ENCODE results near the gene KAT6B.

The KAT6B gene

DNA sequence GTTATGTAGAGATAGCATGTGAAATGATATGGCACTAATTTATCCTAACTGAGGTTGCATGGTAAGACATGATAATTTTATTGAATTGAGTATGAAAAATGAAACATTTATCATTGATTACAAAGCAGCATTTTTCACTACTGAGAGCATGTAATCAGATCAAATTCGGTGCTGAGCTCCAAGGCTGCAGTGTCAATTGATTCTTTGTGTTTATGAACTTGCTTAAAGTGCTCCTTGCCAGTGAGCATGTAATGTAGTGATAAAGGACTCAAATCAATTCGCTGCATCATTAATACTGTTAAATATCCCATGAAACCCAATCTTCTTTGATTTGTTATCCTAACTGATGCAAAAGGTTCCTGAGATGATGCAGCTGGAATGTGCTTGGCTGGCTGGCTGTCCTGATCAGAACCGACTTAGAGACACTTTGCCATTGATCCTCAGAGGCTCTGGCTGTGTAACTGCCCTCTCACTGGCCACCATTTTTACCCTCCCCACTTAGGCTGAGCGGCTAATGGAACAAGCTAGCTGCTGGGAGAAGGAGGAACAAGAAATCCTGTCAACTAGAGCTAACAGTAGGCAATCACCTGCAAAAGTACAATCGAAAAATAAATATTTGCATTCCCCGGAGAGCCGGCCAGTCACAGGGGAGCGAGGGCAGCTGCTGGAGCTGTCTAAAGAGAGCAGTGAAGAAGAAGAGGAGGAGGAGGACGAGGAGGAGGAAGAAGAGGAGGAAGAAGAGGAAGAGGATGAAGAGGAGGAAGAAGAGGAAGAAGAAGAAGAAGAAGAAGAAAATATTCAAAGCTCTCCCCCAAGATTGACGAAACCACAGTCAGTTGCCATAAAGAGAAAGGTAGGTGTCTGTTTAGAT, 195.2 kb downstream of the KAT6B start:
- DNase-seq: peak; percentile 7

DNA sequence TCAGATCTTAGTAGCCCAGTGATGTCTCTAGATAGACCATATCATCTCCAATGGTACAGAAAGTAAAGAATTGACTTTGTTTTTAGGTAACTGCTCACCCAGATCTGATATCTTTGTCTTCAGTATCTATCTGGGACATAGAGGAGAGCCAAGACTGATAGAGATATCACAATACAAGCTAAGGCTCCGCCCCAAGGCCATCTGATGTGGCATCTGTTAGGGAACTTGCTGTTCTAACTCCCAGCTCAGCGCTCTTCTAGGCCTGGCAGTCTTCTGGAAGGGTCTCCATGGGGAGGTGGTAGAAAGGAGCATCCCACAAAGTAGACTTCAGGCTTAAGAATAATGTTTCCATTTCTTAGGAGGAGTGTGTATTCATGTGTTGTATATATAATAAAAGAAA, 196.7 kb downstream of the KAT6B start:
- DNase-seq: no peak

DNA sequence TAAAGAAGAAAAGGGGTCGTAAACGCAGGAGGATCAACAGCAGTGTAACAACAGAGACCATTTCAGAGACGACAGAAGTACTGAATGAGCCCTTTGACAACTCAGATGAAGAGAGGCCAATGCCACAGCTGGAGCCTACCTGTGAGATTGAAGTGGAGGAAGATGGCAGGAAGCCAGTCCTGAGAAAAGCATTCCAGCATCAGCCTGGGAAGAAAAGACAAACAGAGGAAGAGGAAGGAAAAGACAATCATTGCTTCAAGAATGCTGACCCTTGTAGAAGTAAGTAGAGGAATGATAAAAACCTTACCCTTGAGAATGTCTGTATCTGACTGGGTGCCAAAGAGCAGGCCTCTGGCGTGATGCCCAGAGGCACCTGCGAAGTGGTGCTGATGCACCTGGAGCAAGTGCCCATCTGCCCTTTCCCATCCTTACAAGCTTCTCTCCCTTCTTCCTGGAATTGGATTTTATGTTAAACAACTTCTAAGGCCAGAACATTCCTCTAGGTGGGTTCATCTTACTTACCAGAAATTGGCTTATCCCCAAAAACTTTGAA, 198.6 kb downstream of the KAT6B start:
- no peak for DNase-seq

DNA sequence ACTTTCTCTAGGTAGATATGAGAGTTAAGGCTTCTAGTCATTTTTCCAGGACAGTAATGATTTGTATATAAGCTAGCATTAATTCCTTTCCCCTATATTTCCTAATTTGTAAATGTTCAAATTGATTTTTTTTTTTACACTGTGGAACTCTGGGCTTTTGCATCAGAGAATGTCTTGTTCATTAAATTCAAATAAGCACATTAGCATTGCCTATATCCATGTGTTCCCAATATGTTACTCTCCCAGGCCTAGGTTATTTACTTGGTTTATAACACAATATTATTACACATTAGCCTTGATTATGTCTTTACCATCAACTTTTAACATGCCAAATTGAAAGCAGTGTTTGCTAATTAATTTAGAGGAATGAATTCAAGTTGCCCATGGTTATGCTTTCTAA, 201.6 kb downstream of the KAT6B start:
- no peak for DNase-seq

DNA sequence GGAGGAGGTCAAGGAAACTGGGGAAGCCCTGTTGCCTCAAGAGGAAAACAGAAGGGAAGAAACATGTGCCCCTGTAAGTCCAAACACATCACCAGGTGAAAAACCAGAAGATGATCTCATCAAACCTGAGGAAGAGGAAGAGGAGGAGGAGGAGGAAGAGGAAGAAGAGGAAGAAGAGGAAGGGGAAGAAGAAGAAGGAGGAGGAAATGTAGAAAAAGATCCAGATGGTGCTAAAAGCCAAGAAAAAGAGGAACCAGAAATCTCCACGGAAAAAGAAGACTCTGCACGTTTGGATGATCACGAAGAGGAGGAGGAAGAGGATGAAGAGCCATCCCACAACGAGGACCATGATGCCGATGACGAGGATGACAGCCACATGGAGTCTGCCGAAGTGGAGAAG, 202.3 kb downstream of the KAT6B start:
- no peak for DNase-seq

DNA sequence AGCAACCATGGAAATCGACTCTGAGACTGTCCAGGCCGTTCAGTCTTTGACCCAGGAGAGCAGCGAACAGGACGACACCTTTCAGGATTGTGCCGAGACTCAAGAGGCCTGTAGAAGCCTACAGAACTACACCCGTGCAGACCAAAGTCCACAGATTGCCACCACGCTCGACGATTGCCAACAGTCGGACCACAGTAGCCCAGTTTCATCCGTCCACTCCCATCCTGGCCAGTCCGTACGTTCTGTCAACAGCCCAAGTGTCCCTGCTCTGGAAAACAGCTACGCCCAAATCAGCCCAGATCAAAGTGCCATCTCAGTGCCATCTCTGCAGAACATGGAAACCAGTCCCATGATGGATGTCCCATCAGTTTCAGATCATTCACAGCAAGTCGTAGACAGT, 203.0 kb downstream of the KAT6B start:
- no peak for DNase-seq

DNA sequence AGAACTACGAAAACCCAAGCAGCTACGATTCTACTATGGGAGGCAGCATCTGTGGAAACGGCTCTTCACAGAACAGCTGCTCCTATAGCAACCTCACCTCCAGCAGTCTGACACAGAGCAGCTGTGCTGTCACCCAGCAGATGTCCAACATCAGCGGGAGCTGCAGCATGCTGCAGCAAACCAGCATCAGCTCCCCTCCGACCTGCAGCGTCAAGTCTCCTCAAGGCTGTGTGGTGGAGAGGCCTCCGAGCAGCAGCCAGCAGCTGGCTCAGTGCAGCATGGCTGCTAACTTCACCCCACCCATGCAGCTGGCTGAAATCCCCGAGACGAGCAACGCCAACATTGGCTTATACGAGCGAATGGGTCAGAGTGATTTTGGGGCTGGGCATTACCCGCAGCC, 203.5 kb downstream of the KAT6B start:
- no peak for DNase-seq

DNA sequence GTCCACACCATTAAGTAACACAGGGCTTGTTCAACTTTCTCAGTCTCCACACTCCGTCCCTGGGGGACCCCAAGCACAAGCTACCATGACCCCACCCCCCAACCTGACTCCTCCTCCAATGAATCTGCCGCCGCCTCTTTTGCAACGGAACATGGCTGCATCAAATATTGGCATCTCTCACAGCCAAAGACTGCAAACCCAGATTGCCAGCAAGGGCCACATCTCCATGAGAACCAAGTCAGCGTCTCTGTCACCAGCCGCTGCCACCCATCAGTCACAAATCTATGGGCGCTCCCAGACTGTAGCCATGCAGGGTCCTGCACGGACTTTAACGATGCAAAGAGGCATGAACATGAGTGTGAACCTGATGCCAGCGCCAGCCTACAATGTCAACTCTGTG, 204.0 kb downstream of the KAT6B start:
- no peak for DNase-seq

DNA sequence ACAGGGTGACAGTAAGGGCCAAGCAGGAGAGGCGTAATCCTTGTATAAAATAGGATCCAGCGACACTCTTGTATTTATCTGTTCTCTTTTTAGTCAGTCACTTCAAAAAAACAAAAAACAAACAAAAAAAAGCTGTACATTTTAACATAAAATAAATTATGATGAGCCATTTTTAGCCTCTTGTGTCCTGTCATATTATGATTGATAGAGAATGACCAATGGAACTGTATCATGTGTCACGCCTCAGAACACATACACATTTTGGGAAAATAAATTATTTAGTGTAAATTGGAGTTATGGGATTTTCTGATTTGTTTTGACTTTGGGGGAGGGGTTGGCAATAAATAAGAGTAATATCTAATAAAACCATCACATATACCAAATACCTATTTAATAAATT, 205.7 kb downstream of the KAT6B start:
- DNase-seq: no peak

DNA sequence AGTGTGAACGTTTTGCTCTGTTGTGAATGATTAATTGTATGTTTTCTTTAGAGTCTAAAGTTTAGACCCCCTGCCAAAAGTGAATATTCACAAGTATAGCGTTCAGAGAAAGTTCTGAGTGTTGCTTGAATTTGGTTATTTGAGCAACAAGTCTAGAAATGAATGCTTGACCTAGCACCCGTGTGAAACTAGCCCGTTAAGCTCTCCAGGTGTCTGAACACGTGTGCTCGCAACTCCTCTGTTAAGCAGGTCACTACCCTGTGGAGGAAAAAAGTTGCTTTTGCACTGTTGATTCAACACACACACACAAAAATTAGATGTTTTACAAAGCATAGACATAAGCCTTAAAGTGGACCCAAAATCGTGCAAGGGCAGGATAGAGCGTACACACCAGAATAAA, 206.4 kb downstream of the KAT6B start:
- DNase-seq: no peak

DNA sequence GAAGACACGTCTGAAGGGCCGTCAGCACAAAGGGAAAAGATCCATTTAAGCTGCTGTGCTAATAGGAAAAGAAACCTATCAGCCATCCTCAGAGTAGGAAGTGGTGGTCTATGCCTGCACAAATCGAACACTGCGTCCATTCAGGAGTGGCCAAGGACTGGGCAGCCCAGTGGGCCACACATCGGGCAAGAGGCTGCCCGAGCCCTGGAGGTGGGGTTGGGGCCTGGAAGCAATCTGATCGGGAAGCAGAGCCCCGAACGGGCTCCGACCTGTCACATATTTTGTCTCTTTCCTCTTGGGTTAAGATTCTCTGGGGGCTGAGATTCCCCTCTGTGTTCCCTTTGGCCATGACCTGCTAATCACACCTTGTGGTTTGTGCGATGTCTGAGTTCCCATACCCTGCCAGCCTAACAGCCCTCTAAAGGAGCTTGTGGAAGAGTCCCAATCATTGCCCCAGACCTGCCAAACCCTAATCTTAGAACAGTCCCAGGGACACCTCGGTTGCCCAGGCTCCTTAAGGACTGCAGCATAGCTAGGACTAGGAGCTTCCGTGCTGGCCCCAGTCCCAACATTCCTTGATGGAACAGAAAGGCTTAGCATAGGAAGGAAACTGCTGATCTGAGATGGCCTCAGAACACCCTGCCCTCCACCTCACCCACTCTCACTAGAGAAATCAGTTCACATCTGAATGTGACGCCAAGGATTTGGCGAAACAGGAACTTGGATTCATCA, 207.2 kb downstream of the KAT6B start:
- no peak for DNase-seq

DNA sequence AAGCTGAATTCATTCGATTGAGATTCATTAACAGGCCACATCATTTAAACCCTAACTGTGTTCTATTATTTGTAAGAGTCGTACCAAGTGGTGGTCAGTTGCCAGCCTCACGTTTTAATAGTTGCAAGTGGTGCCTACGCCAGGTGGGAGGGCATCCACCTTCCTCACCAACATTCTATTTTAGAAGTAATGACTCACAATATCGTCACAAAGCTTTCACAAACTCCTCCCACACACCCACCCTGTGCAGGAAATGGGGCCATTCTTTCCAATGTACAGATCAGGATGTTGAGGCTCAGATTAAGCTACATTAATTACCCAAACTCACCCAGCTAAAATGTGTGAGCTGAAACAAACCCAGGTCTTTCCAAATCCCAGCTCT, 207.7 kb downstream of the KAT6B start:
- no peak for DNase-seq

DNA sequence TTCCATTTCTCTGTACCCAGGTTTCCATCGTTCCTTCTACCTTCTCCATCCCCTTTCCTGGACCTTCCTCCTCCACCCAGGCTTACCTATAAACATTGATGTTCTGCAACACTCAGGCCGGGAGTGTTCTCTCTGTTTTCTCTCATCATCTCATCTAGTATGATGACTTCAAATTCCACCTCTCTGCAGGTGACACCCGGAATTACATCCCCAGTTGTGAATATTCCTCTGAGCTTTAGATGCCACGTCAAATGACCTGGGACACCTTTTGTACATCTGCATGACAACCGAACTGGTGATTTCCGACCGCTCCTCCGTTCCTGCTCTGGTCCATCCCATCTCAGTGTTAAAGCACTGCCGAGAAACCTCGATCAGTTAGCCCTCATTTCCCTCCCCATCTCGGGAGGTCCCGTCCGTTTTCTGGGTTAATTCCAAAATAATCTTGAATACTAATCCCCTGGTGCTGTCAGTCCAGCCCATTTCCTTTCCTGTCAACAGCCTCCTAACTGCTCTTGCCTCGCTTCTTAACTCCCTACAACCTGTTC, 208.4 kb downstream of the KAT6B start:
- no peak for DNase-seq

DNA sequence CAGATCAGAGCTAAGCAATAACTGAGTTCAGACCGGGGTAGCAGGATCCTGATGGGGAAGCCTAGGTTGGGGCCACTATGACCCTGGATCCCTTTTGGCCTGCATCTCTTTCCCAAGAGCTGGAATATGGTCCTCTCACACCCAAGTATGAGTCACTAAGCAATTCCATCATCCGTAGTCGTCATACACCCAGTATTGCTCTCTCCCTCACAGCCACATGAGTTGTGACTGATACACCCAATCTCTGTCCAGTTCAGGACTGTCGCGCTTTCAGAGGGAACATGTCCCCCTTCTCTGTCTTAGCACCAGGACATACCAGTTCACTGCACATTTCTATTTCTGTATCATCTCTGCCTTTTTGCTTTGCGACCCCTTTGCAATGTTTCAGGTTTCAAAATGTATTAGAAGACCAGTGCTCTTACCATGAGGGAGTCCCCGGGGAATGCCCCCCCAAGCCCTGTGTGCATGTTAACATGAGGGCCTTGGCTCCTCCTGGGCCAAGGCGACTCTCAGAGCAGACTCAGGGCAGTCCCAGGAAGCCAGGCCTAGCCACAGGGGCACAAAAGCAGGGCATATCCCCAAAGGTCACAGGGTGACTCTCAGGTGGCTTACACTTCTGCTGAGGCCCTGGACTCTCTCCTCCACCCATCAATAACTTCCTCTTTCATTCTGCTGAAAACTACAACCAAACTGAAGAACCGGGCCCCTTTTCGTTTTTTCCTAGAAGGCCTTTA, 209.7 kb downstream of the KAT6B start:
- no peak for DNase-seq

DNA sequence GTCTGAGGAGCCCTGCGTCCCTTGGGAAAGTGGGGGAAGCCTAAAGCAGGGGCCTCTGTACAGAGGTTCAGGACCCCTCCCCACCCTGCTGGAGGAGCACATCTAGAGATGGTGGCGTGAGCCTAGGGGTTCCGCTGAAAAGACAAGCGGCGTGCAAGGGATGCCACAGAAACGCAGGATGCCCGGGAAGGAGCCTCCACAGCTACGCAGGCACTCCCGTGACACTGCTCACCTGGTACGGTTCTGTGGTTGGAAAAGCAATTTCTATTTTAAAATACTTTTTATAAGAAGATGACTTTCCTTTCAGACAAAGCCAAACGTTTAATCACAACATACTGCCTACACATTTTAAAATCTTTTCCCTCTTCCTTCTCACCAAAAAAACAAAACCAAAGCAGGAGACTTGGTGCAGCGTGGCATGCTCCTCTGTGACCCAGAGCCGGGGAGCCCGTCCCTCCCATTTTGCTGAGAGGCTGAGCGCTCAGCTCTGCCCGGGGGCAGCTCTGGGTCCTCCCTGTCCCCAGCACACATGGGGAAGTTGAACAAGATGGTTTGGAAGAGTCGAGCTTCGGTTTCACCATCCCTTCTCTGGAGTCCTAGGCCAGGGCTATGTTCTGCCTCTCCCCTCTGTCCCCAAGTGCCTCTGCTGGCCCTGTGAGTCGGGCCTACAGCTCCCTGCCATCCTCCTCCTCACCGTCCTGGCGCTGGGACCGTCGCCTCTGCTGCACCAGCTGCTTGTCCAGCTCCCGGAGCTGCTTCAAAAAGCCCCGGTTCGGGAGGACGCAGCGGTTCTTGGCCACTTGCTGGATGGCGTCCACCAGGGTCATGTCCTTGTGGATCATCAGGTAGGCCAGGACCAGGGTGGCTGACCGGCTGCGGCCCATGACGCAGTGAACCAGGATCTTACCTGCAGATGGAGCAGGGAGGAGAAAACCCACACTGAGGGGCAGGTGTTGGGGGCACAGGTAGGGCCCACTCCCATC, 211.1 kb downstream of the KAT6B start:
- no peak for DNase-seq

DNA sequence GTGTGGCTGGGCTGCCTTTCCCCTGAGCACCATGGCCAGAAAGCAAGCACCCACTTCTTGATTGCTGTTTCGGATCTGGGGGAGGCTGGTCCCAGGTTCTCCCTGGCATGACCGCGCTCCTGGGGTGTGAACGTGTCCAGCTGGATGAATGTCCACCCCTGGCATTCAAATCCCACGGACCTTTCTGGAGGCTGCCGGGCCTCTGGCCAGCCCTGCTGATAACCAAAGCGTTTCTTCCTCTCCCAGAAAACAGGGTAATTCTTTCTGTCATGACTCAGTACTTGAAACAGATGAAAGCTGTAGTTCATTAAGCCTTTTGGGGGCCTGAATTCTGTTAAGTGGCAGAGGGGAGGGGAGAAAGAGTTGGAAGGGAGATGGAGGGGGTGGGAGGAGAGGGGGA, 211.9 kb downstream of the KAT6B start:
- DNase-seq: no peak

DNA sequence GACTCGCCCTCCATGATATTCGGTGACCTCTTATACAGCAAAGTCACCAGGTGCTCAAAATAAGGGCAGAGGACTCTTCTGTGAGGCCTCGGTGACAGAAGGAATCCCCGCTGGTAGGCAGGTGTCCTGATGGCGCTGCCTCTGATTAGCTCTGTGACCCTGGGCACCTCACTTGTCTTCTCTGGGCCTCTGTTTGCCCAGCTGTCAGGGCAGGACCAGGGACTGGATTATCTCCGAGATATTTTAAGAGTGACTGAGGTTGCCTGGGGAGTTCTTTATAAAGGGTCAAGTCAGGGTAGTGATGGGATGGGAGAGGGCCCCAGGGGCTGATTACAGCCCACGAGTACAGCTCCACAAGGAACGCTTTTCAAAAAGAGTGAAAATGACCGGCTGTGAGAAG, 214.2 kb downstream of the KAT6B start:
- no peak for DNase-seq

DNA sequence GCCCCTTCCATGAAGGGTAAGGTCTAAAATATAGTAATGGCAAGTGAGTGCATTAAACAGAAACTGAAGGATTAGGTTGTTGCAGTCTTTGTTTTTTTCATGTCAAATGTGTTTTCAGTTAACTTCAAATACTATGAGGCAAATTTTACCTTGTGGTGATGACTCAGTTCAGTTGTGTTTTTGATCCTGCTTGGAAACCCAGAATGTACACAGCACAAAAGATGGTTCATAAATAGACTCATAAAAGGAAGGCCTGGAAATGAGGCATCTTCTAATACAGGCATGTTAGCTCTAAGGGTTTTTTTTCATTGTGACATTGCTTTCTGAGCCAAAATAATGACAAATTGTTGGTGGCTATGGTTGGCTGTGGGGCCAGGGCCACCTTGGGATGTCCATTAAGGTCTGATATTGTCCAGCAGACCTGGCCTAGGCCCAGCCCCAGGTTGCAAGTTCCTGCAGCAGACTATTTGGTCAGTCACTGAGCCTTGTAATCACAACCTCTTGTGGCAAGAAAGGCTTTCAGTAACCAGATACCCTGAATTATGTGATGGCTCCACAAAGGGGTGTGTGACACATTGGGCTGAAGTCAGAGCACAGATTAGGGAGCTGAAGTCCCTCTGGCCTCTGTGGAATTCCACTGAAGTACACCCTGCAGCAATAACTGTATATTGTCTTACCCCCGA, 216.0 kb downstream of the KAT6B start:
- no peak for DNase-seq

DNA sequence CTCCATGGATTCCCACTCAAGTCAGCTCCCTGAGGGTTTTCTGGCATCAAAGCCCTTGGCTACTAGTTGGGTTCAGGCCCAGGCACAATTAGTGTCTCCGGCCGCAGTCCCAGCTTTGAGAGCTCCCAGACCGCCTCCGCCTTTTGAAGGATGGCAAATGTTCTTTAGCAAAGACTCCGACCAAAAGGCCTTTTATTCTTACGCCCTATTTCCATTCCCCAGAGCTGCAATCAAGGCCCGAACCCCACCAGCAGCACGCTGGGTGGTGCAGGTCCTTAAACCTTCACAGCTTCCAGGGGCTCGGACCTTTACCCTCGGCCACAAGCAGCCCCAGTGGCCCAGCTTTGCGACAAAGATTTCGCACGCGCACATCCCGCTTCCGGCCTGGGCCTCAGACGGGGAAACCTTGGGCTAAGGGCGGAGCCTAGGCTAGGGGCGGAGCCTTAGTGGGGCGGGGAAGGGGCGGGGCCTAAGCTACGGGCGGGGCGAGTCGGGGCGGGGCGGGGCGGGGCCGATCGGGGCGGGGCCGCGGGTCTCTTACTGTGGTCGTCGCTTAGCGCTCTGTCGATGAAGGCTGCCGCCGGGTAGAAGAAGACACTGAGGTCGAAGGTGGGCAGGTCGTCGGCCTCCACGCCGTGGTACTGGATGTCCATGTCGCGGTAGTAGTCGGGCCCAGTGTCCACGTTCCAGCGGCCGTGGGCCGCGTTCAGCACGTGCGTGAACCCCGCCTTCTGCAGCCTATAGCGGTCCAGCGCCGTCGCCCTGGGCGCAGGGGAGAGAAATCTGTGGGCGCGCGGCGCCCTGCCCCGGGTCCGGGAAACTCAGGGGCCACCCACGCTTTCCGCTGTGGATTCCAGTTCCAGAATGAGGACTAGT, 217.1 kb downstream of the KAT6B start:
- DNase-seq: no peak

DNA sequence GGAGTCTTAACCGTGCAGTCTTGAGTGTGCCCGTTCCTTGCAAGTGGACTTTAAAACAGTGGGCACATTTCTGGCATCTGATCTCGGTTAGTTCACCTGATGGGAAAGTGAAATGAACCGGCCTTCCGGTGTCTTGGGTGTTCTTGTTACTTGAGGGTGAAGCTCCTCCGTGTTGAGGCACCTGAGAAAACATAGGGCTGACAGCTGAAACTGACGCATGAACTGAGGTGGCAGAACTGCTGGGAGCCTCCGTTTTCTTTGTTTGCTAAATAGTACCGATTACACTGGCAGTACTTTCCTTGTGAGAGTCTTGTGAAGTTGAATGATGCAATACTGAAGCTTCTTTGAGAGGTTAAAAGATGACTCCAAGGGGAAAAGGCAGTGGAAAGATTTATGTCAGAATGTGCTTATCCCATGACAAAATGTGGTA, 222.3 kb downstream of the KAT6B start:
- no peak for DNase-seq
